Measurements from ENCODE around the gene BTBD10. TPM values are rescaled to one million over a fixed set of nuclear protein-coding genes. Genes with fewer than 3 reads are reported as not detected.
"Not testable (repeated sequence)": the region's sequence is repeated elsewhere in the genome, so short reads cannot be mapped to it uniquely, and the experiment has no call there.

Gene BTBD10
- total RNA-seq, 1 donor from 2014 or later: 21.9 TPM

GRCh38 chr11:13434247-13435205 is 28.5 kb downstream of the BTBD10 start:
- intact Hi-C loops (cut with micrococcal nuclease): no loop called here
- H3K27ac Mint-ChIP-seq: no peak overlapping the region

DNA sequence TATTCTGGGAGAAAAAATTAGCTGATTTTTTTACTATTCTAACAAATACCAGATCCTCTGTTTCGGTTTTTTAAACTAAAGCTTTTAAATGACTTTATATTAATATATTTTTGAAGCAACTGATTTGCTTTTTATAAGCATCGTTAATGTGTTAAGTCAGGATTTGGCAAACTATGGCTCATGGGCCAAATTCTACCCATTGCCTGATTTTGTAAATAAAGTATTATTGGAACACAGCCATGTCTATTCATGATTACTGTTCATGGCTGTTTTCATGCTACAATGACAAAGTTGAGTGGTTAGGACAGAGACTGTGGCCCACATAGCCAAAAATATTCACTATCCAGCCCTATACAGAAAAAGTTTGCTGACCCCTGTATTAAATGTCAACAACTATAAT is 29.6 kb downstream of the BTBD10 start:
- H3K4me1 Mint-ChIP-seq (ENCODE audit: low read depth): peaks cover 14% of the 10 kb centered on the region
- H3K36me3 Mint-ChIP-seq (ENCODE audit: low read depth): peaks cover 6% of the 10 kb centered on the region
- no peak for DNase-seq (ENCODE audit: low spot score)
- no peak overlapping the region for H3K4me3 Mint-ChIP-seq
- H3K9me3 Mint-ChIP-seq: peaks cover 9% of the 10 kb centered on the region
- H3K27me3 Mint-ChIP-seq (ENCODE audit: insufficient read depth): no peaks in the 10 kb centered on the region
- no peak overlapping the region for H3K27ac Mint-ChIP-seq
- intact Hi-C loops (cut with micrococcal nuclease): no loop called here

More at GRCh38 chr11:13434247-13435205, 28.5 kb downstream of the BTBD10 start:
- peaks cover 1% of the 10 kb centered on the region for H3K9me3 Mint-ChIP-seq
- no peak overlapping the region for H3K4me3 Mint-ChIP-seq
- peaks cover 11% of the 10 kb centered on the region for H3K4me1 Mint-ChIP-seq (ENCODE audit: low read depth)
- H3K36me3 Mint-ChIP-seq (ENCODE audit: low read depth): peaks cover 3% of the 10 kb centered on the region
- DNase-seq (ENCODE audit: low spot score): no peak
- H3K27me3 Mint-ChIP-seq (ENCODE audit: insufficient read depth): no peaks in the 10 kb centered on the region

- intact Hi-C loops (cut with micrococcal nuclease): no loop called here
- H3K27ac Mint-ChIP-seq: no peak overlapping the region
Measured at GRCh38 chr11:13429836-13430235, 33.2 kb downstream of the BTBD10 start.

DNA sequence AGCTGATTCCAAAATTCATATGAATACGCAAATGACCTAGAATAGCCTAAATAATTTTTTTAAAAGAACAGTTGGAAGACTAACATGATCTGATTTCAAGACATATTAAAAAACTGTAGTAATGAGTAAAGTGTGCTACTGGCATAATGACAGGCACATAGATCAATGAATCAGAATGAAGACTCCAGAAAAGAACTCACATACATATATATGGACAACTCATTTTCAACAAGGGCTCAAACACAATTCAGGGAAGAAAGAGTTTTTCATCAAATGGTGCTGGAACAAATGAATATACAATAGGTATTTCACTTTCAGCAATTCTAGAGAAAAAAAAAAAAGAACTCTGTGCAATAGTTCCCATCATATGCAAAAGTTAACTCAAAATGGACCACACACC is 33.7 kb downstream of the BTBD10 start:
- H3K36me3 Mint-ChIP-seq (ENCODE audit: low read depth): peaks cover 9% of the 10 kb centered on the region
- H3K4me3 Mint-ChIP-seq: no peak overlapping the region
- peaks cover 27% of the 10 kb centered on the region for H3K9me3 Mint-ChIP-seq
- H3K4me1 Mint-ChIP-seq (ENCODE audit: low read depth): peaks cover 7% of the 10 kb centered on the region
- H3K27ac Mint-ChIP-seq: no peak overlapping the region
- intact Hi-C loops (cut with micrococcal nuclease): no loop called here
- no peaks in the 10 kb centered on the region for H3K27me3 Mint-ChIP-seq (ENCODE audit: insufficient read depth)
- no peak for DNase-seq (ENCODE audit: low spot score)

More at GRCh38 chr11:13429836-13430235, 33.2 kb downstream of the BTBD10 start:
- H3K36me3 Mint-ChIP-seq (ENCODE audit: low read depth): peaks cover 11% of the 10 kb centered on the region
- DNase-seq (ENCODE audit: low spot score): no peak
- H3K9me3 Mint-ChIP-seq: peaks cover 27% of the 10 kb centered on the region
- peaks cover 13% of the 10 kb centered on the region for H3K4me1 Mint-ChIP-seq (ENCODE audit: low read depth)
- H3K4me3 Mint-ChIP-seq: no peak overlapping the region
- no peaks in the 10 kb centered on the region for H3K27me3 Mint-ChIP-seq (ENCODE audit: insufficient read depth)

DNA sequence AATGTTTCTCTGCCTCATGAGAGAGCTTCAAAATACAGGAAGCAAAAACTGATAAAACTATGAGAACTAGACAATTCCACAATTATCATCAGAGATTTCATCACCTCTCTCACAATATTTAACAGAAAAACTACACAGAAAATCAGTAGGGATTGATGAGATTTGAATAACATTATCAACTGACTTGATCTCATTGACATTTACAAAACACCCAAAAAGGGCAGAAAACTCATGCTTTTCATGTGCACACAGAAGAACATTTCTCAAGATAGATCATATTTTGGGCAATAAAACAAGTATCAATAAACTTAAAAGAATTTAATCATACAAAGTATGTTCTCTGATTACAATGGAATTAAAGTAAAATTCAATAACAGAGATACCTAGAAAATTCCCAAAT is 35.6 kb downstream of the BTBD10 start:
- Mint-ChIP-seq H3K9me3 (peaks cover 27% of the 10 kb centered on the region), H3K27ac (no peak overlapping the region), H3K27me3 (ENCODE audit: insufficient read depth) (no peaks in the 10 kb centered on the region), H3K4me3 (no peak overlapping the region), H3K36me3 (ENCODE audit: low read depth) (peaks cover 8% of the 10 kb centered on the region), H3K4me1 (ENCODE audit: low read depth) (peaks cover 4% of the 10 kb centered on the region)
- no peak for DNase-seq (ENCODE audit: low spot score)
- intact Hi-C loops (cut with micrococcal nuclease): no loop called here

DNA sequence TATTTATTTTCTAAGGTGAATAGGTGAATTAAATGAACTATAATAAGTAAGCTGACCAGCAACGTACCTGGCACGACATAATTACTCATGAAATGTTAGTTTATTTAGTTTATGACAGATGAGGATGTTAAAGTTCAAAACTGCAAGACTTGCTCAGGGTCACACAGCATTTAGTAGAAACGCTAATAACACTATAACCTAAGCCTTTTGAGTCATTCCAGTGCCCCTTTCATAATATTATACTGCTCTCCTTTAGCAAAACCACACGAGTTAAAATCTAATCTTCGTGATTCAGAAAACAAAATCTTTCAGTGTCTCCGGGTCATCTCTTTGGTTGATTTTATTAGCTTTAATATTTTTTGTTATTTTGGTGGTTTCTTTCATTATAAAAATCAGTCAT is 39.6 kb downstream of the BTBD10 start:
- Mint-ChIP-seq H3K27me3 (ENCODE audit: insufficient read depth) (no peaks in the 10 kb centered on the region), H3K4me3 (no peak overlapping the region), H3K4me1 (ENCODE audit: low read depth) (no peaks in the 10 kb centered on the region), H3K36me3 (ENCODE audit: low read depth) (peaks cover 11% of the 10 kb centered on the region), H3K27ac (no peak overlapping the region), H3K9me3 (peaks cover 17% of the 10 kb centered on the region)
- intact Hi-C loops (cut with micrococcal nuclease): no loop called here
- DNase-seq (ENCODE audit: low spot score): no peak

- intact Hi-C loops (cut with micrococcal nuclease): no loop called here
- H3K27me3 Mint-ChIP-seq (ENCODE audit: insufficient read depth): no peaks in the 10 kb centered on the region
- no peak for DNase-seq (ENCODE audit: low spot score)
- H3K9me3 Mint-ChIP-seq: peaks cover 2% of the 10 kb centered on the region
- peaks cover 11% of the 10 kb centered on the region for H3K36me3 Mint-ChIP-seq (ENCODE audit: low read depth)
- no peaks in the 10 kb centered on the region for H3K4me1 Mint-ChIP-seq (ENCODE audit: low read depth)
- no peak overlapping the region for H3K27ac Mint-ChIP-seq
- H3K4me3 Mint-ChIP-seq: no peak overlapping the region
Measured at GRCh38 chr11:13421561-13421960, 41.5 kb downstream of the BTBD10 start.

GRCh38 chr11:13415201-13415600 is 47.8 kb downstream of the BTBD10 start:
- no peaks in the 10 kb centered on the region for H3K27me3 Mint-ChIP-seq (ENCODE audit: insufficient read depth)
- H3K4me3 Mint-ChIP-seq: no peak overlapping the region
- no peaks in the 10 kb centered on the region for H3K4me1 Mint-ChIP-seq (ENCODE audit: low read depth)
- intact Hi-C loops (cut with micrococcal nuclease): no loop called here
- H3K27ac Mint-ChIP-seq: no peak overlapping the region
- no peaks in the 10 kb centered on the region for H3K9me3 Mint-ChIP-seq
- H3K36me3 Mint-ChIP-seq (ENCODE audit: low read depth): peaks cover 24% of the 10 kb centered on the region
- DNase-seq (ENCODE audit: low spot score): no peak

- Mint-ChIP-seq H3K36me3 (ENCODE audit: low read depth) (peaks cover 30% of the 10 kb centered on the region), H3K4me1 (ENCODE audit: low read depth) (no peaks in the 10 kb centered on the region), H3K4me3 (no peak overlapping the region), H3K27me3 (ENCODE audit: insufficient read depth) (no peaks in the 10 kb centered on the region), H3K9me3 (peaks cover 4% of the 10 kb centered on the region), H3K27ac (no peak overlapping the region)
- DNase-seq (ENCODE audit: low spot score): no peak
- intact Hi-C loops (cut with micrococcal nuclease): no loop called here
Measured at GRCh38 chr11:13405220-13405619, 57.8 kb downstream of the BTBD10 start.

DNA sequence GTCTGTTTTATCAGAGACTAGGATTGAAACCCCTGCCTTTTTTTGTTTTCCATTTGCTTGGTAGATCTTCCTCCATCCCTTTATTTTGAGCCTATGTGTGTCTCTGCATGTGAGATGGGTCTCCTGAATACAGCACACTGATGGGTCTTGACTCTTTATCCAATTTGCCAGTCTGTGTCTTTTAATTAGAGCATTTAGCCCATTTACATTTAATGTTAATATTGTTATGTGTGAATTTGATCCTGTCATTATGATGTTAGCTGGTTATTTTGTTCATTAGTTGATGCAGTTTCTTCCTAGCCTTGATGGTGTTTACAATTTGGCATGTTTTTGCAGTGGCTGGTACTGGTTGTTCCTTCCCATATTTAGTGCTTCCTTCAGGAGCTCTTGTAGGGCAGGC is 64.7 kb downstream of the BTBD10 start:
- intact Hi-C loops (cut with micrococcal nuclease); H3K4me1 Mint-ChIP-seq (ENCODE audit: low read depth); H3K4me3 Mint-ChIP-seq; DNase-seq (ENCODE audit: low spot score); H3K27me3 Mint-ChIP-seq (ENCODE audit: insufficient read depth); H3K27ac Mint-ChIP-seq: not testable (repeated sequence)
- Mint-ChIP-seq H3K9me3 (peaks cover 15% of the 10 kb centered on the region), H3K36me3 (ENCODE audit: low read depth) (peaks cover 30% of the 10 kb centered on the region)

GRCh38 chr11:13391217-13391616 is 71.8 kb downstream of the BTBD10 start:
- Mint-ChIP-seq H3K27ac (no peak overlapping the region), H3K36me3 (ENCODE audit: low read depth) (peaks cover 27% of the 10 kb centered on the region), H3K27me3 (ENCODE audit: insufficient read depth) (no peaks in the 10 kb centered on the region), H3K4me1 (ENCODE audit: low read depth) (no peaks in the 10 kb centered on the region), H3K4me3 (no peak overlapping the region), H3K9me3 (no peaks in the 10 kb centered on the region)
- DNase-seq (ENCODE audit: low spot score): no peak
- intact Hi-C loops (cut with micrococcal nuclease): no loop called here

- Mint-ChIP-seq H3K4me1 (ENCODE audit: low read depth) (no peaks in the 10 kb centered on the region), H3K9me3 (no peaks in the 10 kb centered on the region), H3K27me3 (ENCODE audit: insufficient read depth) (no peaks in the 10 kb centered on the region), H3K27ac (no peak overlapping the region), H3K36me3 (ENCODE audit: low read depth) (peaks cover 29% of the 10 kb centered on the region), H3K4me3 (no peak overlapping the region)
- intact Hi-C loops (cut with micrococcal nuclease): no loop called here
- DNase-seq (ENCODE audit: low spot score): no peak
Measured at GRCh38 chr11:13388741-13389140, 74.3 kb downstream of the BTBD10 start.

DNA sequence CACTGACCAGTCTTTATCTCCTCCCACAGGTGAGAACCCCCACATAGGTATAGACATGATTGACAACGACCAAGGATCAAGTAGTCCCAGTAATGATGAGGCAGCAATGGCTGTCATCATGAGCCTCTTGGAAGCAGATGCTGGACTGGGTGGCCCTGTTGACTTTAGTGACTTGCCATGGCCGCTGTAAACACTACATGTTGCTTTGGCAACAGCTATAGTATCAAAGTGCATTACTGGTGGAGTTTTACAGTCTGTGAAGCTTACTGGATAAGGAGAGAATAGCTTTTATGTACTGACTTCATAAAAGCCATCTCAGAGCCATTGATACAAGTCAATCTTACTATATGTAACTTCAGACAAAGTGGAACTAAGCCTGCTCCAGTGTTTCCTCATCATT is 76.5 kb downstream of the BTBD10 start:
- no peak overlapping the region for H3K27ac Mint-ChIP-seq
- peaks cover 41% of the 10 kb centered on the region for H3K36me3 Mint-ChIP-seq (ENCODE audit: low read depth)
- DNase-seq (ENCODE audit: low spot score): no peak
- H3K4me3 Mint-ChIP-seq: no peak overlapping the region
- no peaks in the 10 kb centered on the region for H3K9me3 Mint-ChIP-seq
- no peaks in the 10 kb centered on the region for H3K27me3 Mint-ChIP-seq (ENCODE audit: insufficient read depth)
- no peaks in the 10 kb centered on the region for H3K4me1 Mint-ChIP-seq (ENCODE audit: low read depth)
- intact Hi-C loops (cut with micrococcal nuclease): loop anchor here (2.0 kb wide), 1 partner anchor 42 kb away; no protein-coding TSS in a partner anchor

Data from activated T-helper 1 cell treated with anti-CD3 and anti-CD28 coated beads, Interleukin-12 subunit alpha, Interleukin-12 subunit beta, Interleukin-2, Interleukin-4 antibody, amounts not matched to agents 30 ng/mL and 10 ng/mL and 1 ng/mL, durations not matched to agents 14 hours and 24 hours and 36 hours (primary cell).